Smooth muscle cell (in vitro differentiated cells): ENCODE measurements around the gene ZNF189. TPM values are rescaled to one million over a fixed set of nuclear protein-coding genes. Genes with fewer than 3 reads are reported as not detected.

Source experiments
- DNase-seq: peaks from one replicate; lab custom pipeline; 2025; ENCODE audit not compliant: unreplicated experiment; lab: John Stamatoyannopoulos, UW
- H2AFZ ChIP-seq: fragments of 200-600 bp; sonication (generic); 2 replicates; pipeline ENCODE4 v1.6.0; 2016; ENCODE audit warnings: antibody characterized with exemption, low read depth, mild to moderate bottlenecking
- H3F3A ChIP-seq: fragments of 200-600 bp; sonication (generic); 2 replicates; pipeline ENCODE4 v1.6.0; 2017; ENCODE audit warnings: antibody characterized with exemption, low read depth
- H3K27ac ChIP-seq: fragments of 200-600 bp; sonication (generic); 2 replicates; pipeline ENCODE4 v1.5.1; 2016; ENCODE audit warnings: low read depth, mild to moderate bottlenecking
- H3K27me3 ChIP-seq: fragments of 200-600 bp; sonication (generic); 2 replicates; pipeline ENCODE4 v1.6.1; 2016; ENCODE audit warnings: low read depth, mild to moderate bottlenecking
- H3K36me3 ChIP-seq: fragments of 200-600 bp; sonication (generic); 2 replicates; pipeline ENCODE4 v1.5.1; 2016; ENCODE audit warnings: low read depth
- H3K4me1 ChIP-seq: fragments of 200-600 bp; sonication (generic); 2 replicates; pipeline ENCODE4 v1.5.1; 2016; ENCODE audit warnings: low read depth
- H3K4me2 ChIP-seq: fragments of 200-600 bp; sonication (generic); 2 replicates; pipeline ENCODE4 v1.6.0; 2016; ENCODE audit warnings: mild to moderate bottlenecking
- H3K4me3 ChIP-seq: fragments of 200-600 bp; sonication (generic); 2 replicates; pipeline ENCODE4 v1.5.1; 2016; ENCODE audit warnings: mild to moderate bottlenecking
- H3K79me2 ChIP-seq: fragments of 200-600 bp; sonication (generic); 2 replicates; pipeline ENCODE4 v1.6.0; 2016; ENCODE audit warnings: low read depth, mild to moderate bottlenecking
- H3K9ac ChIP-seq: fragments of 200-600 bp; sonication (generic); 2 replicates; pipeline ENCODE4 v1.6.0; 2016; ENCODE audit warnings: low read depth
- H3K9me3 ChIP-seq: fragments of 200-600 bp; sonication (generic); replicated peaks from 2 replicates; pipeline ENCODE4 v1.5.1; 2016; ENCODE audit warnings: low read depth
- H4K20me1 ChIP-seq: fragments of 200-600 bp; sonication (generic); 2 replicates; pipeline ENCODE4 v1.6.0; 2016; ENCODE audit warnings: low read depth
- polyA plus RNA-seq: library from polyadenylated mRNA; unstranded; fragments of >200 nt; fragmentation: Nextera tagmentation; extraction: Ambion mirVana; gene quantifications from 2 replicates; pipeline ENCODE4 v1.2.1, GENCODE V29; 2016
- total RNA-seq: library from RNA; depleted of rRNA; stranded (reverse); fragments of >200 nt; gene quantifications from 2 replicates; pipeline ENCODE4 v1.2.3, GENCODE V29; 2014
- TF ChIP-seq, protein P1 (sequence below): fragments of 200-600 bp; sonication (generic); IDR thresholded peaks from 2 replicates; pipeline ENCODE4 v1.5.1; 2017; ENCODE audit warnings: borderline replicate concordance, mild to moderate bottlenecking, antibody characterized with exemption; ENCODE audit not compliant: insufficient read depth, poor library complexity, severe bottlenecking

The ZNF189 gene
- total and polyA plus RNA-seq, 2 experiments from 2014 or later: 2.7 to 12.9 TPM

DNA sequence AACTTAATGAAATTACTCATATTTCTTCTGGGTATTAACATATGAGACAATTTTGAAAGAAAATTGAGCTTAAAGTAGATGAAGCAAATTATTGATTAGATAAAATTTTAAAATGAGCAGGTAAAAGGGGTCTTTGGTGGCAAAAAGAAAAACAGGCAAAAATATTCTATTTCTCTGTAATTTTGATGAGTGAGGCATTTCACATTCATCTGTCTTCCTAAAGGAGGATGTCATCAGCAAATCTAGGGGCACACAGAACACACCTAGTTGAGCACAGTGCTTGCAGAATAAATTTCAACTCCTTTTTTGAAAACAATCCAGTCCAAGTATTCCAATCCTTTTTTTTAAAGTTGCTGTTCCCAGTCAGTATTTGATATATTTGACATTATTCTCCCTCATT is 16.2 kb downstream of the ZNF189 start:
- H3K9ac ChIP-seq: no peak overlapping the region
- no peaks in the 10 kb centered on the region for H3K79me2 ChIP-seq
- H3K36me3 ChIP-seq: peaks cover under 1% of the 10 kb centered on the region
- H3K9me3 ChIP-seq: peaks cover 25% of the 10 kb centered on the region
- H2AFZ ChIP-seq: no peak overlapping the region
- H3K4me2 ChIP-seq: no peak overlapping the region
- TF ChIP-seq, protein P1, sequence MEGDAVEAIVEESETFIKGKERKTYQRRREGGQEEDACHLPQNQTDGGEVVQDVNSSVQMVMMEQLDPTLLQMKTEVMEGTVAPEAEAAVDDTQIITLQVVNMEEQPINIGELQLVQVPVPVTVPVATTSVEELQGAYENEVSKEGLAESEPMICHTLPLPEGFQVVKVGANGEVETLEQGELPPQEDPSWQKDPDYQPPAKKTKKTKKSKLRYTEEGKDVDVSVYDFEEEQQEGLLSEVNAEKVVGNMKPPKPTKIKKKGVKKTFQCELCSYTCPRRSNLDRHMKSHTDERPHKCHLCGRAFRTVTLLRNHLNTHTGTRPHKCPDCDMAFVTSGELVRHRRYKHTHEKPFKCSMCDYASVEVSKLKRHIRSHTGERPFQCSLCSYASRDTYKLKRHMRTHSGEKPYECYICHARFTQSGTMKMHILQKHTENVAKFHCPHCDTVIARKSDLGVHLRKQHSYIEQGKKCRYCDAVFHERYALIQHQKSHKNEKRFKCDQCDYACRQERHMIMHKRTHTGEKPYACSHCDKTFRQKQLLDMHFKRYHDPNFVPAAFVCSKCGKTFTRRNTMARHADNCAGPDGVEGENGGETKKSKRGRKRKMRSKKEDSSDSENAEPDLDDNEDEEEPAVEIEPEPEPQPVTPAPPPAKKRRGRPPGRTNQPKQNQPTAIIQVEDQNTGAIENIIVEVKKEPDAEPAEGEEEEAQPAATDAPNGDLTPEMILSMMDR: no peak
- no peak for DNase-seq
- no peak overlapping the region for H3K4me3 ChIP-seq
- H3K27me3 ChIP-seq: no peaks in the 10 kb centered on the region
- H4K20me1 ChIP-seq: no peaks in the 10 kb centered on the region
- H3K27ac ChIP-seq: no peak overlapping the region
- no peaks in the 10 kb centered on the region for H3K4me1 ChIP-seq
- no peaks in the 10 kb centered on the region for H3F3A ChIP-seq

GRCh38 chr9:101415578-101415977 is 16.9 kb downstream of the ZNF189 start:
- H4K20me1 ChIP-seq: no peaks in the 10 kb centered on the region
- H3K4me1 ChIP-seq: no peaks in the 10 kb centered on the region
- H3K9me3 ChIP-seq: peaks cover 17% of the 10 kb centered on the region
- TF ChIP-seq, protein P1: no peak
- H3K4me2 ChIP-seq: no peak overlapping the region
- no peak overlapping the region for H2AFZ ChIP-seq
- H3K79me2 ChIP-seq: no peaks in the 10 kb centered on the region
- H3K27me3 ChIP-seq: no peaks in the 10 kb centered on the region
- H3K9ac ChIP-seq: no peak overlapping the region
- no peak overlapping the region for H3K4me3 ChIP-seq
- DNase-seq: no peak
- H3K27ac ChIP-seq: no peak overlapping the region
- no peaks in the 10 kb centered on the region for H3F3A ChIP-seq
- no peaks in the 10 kb centered on the region for H3K36me3 ChIP-seq

DNA sequence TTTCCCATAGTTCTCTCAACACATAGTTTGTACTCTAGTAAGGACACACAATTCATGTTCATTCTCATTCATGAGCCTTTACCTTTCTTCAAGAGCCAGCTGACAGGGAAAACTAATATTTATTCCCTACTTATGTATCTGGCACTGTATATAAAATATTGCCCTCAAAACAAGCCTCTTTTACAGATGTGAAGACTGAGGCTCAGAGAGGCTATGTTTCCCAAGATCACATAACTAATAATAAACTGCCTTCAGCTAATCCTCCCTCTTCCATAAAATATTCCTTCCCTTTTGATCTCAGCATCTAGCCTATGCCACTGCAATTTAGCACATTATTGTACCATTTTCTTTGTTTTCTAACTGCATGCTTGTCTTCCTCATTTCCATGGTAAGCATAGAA is 18.7 kb downstream of the ZNF189 start:
- Histone ChIP-seq H3K27me3 (no peaks in the 10 kb centered on the region), H3K9ac (no peak overlapping the region), H3K36me3 (no peaks in the 10 kb centered on the region), H3K4me3 (no peak overlapping the region), H4K20me1 (no peaks in the 10 kb centered on the region), H3F3A (no peaks in the 10 kb centered on the region), H3K27ac (no peak overlapping the region), H3K79me2 (no peaks in the 10 kb centered on the region), H3K4me1 (no peaks in the 10 kb centered on the region), H3K4me2 (no peak overlapping the region), H3K9me3 (peaks cover 6% of the 10 kb centered on the region), H2AFZ (no peak overlapping the region)
- TF ChIP-seq, protein P1: no peak
- DNase-seq: no peak

- no peak overlapping the region for H3K27ac ChIP-seq
- DNase-seq: no peak
- H3K27me3 ChIP-seq: no peaks in the 10 kb centered on the region
- H3K4me1 ChIP-seq: no peaks in the 10 kb centered on the region
- TF ChIP-seq, protein P1: no peak
- no peaks in the 10 kb centered on the region for H3F3A ChIP-seq
- no peaks in the 10 kb centered on the region for H3K36me3 ChIP-seq
- no peak overlapping the region for H3K4me2 ChIP-seq
- no peak overlapping the region for H3K9ac ChIP-seq
- no peak overlapping the region for H2AFZ ChIP-seq
- H4K20me1 ChIP-seq: no peaks in the 10 kb centered on the region
- H3K4me3 ChIP-seq: no peak overlapping the region
- no peaks in the 10 kb centered on the region for H3K79me2 ChIP-seq
- H3K9me3 ChIP-seq: peaks cover 2% of the 10 kb centered on the region
Measured at GRCh38 chr9:101417977-101418376, 19.3 kb downstream of the ZNF189 start.
